HL-60 (cell line): ENCODE measurements around the gene TMEM98.

Experiments
- CTCF ChIP-seq: IDR thresholded peaks from one replicate; pipeline ENCODE4 v1.5.1; 2011; ENCODE audit warnings: low read length, control low read depth, inconsistent platforms; ENCODE audit not compliant: insufficient read depth
- GABPA ChIP-seq: IDR thresholded peaks from 2 replicates; pipeline ENCODE4 v1.6.1; 2012; ENCODE audit warnings: low read depth
- POLR2AphosphoS5 ChIP-seq: IDR thresholded peaks from 2 replicates; pipeline ENCODE4 v1.6.1; 2012; ENCODE audit warnings: low read depth
- REST ChIP-seq: IDR thresholded peaks from 2 replicates; pipeline ENCODE4 v1.6.1; 2012; ENCODE audit warnings: low read depth; ENCODE audit not compliant: insufficient replicate concordance

- TF ChIP-seq CTCF (no peak), GABPA (no peak), REST (no peak), POLR2AphosphoS5 (no peak)
Observed at GRCh38 chr17:32882734-32883133, 45.2 kb upstream of the TMEM98 start.
